ENCODE results near the gene HCLS1.
"Not testable (repeated sequence)": the region's sequence is repeated elsewhere in the genome, so short reads cannot be mapped to it uniquely, and the experiment has no call there.

HCLS1 gene, protein sequence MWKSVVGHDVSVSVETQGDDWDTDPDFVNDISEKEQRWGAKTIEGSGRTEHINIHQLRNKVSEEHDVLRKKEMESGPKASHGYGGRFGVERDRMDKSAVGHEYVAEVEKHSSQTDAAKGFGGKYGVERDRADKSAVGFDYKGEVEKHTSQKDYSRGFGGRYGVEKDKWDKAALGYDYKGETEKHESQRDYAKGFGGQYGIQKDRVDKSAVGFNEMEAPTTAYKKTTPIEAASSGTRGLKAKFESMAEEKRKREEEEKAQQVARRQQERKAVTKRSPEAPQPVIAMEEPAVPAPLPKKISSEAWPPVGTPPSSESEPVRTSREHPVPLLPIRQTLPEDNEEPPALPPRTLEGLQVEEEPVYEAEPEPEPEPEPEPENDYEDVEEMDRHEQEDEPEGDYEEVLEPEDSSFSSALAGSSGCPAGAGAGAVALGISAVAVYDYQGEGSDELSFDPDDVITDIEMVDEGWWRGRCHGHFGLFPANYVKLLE

DNA sequence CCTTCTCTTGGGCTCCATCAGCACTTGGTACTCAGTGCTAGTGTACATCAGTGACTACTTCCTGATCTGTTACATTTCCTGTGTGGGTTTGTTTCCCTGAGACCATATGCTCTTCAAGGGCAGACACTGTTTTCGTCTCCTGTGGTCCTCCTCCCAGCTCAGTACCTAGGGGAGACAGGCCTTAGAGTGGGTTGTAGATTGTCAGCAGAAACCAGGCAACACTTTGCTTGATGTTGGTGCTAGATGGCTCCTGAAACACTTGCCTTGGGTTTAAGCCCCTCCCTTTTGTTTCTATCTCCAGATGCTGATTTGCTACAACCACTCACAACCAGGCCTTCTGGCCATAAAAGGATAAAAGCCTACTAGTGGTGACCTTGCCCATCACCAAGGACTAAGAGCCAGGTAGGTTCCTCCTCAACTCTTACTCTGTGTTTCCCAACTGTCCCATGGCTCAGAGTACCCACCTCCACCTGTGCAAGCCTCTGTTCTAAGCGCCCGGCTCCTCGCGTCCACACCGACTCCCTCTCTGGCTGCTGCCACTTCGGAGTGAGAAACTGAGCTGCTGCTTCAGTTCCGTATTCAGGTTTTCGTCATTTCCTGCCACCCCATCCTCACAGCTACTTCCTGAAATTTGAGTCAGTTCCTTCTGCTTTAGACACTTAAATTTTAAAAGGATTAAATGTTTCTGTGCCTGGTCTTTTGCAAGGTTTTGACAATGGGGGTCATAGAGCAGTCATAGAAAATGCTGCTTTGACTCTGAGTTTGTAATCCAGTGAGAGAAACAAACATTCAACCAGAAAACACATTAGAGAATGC is at the start of gene HCLS1:
Gene HCLS1, minus strand, starts transcription at position 548 of the 816 bp plus-strand sequence. CDS start 2,556 bp downstream, outside the sequence.
- DNase-seq, result no peak

DNA sequence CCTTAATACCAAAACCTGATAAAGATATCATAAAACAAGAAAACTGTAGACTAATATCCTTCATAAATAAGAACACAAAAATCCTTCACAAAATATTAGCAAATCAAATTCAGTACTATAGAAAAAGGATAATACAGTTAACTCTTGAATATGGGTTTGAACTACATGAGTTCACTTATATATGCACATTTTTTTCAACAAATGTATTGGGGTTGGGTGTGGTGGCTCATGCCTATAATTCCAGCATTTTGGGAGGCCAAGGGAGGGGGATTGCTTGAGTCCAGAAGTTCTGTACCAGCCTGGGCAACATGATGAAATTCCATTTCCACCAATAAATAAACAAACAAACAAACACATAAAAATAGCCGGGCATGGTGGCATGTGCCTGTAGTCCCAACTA is 49.6 kb upstream of the HCLS1 start:
- DNase-seq, result no peak

DNA sequence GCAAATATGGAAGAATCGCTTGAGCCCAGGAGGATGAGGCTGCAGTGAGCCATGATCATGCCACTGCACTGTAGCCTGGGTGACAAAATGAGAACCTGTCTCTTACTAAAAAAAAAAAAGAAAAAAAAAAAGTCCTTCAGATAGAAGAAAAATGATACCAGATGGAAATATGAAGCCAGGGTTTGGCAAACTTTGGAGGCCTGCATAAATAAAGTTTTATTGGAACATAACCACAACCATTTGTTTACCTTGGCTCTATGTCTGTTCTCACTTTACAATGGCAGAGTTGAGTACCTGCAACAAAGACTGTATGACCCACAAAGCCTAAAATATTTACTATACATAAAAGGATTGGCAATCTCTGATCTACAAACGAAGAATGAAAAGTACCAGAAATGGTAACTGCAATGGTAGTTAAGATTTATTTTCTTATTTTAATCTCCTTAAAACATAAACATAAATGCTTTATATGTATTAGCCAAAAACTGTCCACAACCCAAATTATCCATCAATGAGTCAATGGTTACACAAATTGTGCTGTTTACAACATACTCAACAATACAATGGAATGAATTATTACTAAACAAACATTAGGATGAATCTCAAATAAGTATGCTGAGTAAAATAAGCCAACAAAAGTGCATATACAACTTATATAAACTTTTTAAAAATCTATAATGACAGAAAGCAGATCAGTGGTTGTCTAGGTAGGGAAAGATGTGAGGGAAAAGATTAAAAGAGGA is 47.0 kb upstream of the HCLS1 start:
- no peak for DNase-seq

DNA sequence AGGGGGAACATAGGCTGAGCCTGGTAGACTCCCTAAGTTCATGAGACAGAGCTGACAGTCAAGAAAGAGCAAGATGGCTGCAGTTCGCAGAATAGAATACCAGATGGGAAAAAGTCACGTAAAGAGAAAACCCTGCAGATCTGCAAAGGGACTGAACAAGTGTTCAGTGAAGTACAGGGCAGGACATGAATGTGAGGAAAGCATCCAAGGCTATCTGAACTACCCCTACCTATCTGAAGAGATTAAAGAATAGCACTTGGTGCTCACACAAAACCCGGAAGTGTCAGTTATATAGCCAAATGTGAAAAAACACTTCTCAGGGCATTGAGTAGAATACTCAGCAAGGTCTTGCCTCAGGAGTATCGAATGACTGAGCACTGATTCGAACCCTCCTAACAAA is 44.8 kb upstream of the HCLS1 start:
- DNase-seq, result no peak

DNA sequence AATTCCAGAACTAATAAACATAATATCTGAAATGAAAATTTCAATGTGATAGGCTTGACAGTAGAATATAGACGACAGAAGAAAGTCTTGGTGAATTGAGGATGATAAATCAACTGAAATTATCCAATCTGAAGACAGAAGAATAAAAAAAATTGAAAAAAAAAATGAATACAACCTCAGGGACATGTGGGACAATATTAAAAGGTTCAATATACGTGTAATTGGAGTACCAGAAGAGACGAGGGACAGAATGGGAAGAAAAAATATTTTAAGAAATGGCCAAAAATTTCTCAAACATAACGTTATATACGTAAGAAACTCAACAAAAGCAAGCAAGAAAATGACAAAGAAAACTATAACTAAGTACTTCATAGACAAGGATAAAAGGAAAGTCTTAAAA is 43.3 kb upstream of the HCLS1 start:
- no peak for DNase-seq

DNA sequence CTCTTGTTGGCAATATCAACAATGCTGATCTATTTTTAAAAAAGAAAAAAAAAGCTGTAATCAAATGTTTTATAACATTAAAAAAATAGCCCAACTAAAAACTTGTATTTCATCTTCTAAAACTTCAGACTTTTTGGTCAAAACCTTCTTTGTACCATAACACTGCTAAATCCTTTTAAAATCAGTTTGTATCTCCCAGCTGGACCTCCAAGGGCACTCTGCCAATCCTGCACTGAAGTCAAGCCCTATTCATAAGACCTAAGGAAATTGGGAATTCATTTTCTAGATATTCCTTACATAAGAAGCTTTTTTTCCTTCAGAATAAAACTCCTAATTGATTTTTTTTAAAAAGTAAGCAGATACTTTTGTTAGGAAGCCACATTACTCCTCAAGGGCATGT is 38.2 kb upstream of the HCLS1 start:
- no peak for DNase-seq

DNA sequence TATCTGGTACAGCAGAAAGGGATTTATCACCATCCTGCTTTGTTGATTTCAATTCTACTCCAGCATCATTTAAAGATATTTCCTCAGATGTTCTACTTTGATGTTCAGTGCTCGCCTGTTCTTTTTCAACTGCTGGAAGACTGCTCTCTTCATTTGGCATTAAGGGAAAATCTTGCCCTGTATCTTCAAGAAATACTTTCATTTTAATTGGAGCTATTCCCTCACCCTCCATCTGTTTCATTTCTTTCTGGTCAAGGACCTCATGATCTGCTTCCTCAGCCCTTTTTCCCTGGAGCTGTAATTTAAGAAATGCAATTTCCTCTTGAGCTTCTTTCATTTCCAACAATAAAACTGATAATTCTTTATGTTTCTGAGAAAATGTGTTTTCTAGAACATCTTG is 37.8 kb upstream of the HCLS1 start:
- DNase-seq, result no peak

DNA sequence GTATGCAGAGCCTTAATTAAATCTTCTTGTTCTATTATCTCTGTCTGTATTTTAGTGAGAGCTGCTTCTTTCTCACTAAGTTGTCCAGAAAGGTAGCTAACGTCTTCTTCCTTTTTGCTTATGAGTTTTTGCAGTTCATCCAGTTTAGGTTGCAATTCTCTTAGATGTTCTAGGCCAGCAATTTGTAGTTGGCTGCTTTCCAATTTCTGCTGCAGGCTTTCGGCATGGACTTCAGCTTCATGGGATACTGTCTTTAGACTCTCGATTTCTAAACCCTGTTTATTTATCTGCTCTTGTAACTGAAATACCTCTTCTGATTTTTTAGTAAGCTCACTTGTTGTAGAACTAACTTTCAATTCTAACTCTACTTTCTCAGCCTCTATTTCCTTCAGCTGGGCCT is 35.5 kb upstream of the HCLS1 start:
- no peak for DNase-seq

DNA sequence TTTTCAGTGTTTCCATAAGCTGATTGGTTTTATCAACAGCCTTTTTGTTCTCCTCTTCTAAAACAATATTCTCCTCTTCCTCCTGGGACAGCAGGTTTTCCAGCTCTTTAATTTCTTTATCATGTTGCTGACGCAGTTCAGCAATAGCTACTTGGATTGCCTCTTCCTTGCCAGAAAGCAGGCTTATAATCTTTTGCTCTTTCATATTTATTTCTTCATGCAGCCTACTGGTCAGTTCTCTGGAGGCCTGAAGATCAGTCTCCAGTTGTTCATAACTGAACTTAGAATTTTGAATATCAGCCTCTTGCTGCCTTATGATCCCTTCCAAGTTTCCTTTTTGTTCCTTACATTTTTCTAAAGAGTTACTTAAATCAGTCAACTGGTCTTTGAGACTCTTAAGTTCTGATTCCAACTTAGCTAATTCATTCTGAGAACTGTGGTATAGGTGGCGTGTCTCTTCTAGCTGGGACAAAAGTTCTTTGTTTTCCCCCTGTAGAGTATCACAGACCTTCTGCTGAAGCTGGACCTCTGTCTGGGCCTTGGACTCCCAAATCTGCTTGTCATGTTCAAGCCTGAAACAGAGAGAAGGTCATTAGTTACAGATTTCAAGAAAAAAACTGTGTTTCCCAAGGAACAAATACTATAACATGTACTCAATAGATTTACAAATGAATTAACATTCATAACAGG is 31.5 kb upstream of the HCLS1 start:
- no peak for DNase-seq

DNA sequence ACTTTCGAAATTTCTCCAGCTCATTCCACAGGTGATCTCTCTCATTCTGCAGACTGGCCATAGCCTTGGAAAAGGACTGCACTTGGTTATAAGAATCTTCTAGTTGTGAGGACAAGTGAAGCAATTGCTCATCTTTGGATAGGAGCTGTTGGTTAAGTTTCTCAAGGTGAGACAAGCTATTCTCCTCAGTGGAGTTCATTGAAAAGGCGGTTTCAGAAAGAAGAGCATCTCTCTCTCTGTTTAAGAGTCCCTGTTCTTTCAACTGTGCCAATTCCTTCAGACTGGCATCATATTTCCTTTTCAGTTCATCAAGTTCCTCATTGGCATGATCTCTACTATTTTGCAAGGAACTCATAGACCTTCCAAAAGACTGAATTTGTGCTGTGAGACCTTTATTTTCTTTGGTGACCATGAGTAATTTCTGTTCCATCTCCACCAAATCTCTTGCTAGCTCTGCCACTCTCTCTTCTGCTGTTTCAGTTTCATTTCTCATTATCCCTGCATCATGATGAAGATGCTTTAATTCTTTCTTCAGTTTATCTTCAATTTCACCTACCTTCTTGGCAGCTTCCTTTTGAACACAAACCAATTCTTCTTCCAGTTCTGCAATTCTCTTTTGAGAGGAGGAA is 30.2 kb upstream of the HCLS1 start:
- no peak for DNase-seq

DNA sequence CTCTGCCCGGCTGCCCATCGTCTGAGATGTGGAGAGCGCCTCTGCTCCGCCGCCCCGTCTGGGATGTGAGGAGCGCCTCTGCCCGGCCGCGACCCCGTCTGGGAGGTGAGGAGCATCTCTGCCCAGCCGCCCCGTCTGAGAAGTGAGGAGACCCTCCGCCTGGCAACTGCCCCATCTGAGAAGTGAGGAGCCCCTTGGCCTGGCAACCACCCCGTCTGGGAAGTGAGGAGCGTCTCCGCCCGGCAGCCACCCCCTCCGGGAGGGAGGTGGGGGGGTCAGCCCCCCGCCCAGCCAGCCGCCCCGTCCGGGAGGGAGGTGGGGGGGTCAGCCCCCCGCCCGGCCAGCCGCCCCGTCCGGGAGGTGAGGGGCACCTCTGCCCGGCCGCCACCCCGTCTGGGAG is 28.0 kb upstream of the HCLS1 start:
- not testable (repeated sequence) for DNase-seq

DNA sequence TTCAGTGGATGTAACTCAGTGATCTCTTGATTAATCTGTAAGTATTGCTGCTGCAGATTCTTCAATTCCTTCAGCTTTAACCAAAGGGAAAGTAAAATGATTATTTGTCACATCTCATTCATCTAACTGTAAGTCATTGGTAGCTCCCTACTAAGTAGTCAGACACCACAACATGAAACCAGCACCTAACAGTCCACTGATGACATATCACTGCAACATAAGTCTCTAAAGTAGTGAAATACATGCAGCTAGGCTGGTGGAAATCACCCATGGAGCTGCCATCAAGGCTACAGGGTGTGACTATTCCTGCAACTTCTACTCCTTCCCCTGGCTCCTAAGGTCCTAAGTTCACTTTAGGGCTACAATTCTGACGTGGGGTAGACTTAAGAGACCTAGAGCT is 21.1 kb upstream of the HCLS1 start:
- no peak for DNase-seq

DNA sequence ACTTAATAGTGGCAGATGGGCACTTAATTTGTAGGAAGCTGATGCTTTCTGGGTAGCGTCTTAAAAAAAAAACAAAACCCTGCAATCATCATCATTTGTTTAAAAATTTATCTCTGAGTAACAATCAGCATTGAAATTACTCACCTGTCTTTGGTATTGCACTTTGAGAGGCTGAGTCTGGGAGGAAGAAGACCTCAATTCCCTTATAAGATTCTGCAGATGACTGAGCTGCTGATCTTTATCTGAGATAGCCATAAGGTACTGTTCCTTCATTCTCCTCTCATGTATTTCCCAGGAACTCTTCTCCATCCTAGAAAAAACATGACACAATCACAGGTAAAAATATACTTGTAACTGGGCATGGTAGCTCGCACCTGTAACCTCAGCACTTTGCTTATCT is 16.4 kb upstream of the HCLS1 start:
- DNase-seq, result no peak

DNA sequence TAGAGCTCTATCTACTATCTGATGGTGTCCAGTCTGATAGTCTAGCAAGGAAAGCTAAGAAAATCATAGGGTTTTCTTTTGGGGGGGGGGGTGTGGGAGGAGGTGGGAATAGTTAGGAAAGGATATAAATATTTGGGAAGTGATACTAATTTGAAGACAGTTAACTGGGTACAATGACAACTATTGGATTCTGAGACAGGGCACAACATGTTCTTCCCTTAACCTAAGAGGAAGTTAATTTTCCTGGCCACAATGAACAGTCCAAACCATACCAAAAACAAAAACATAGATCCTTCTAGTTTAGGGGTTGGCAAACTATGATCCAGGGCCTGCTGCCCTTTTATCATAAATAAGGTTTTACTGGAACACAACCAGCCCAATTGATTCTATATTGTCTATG is 10.0 kb upstream of the HCLS1 start:
- DNase-seq, result no peak

DNA sequence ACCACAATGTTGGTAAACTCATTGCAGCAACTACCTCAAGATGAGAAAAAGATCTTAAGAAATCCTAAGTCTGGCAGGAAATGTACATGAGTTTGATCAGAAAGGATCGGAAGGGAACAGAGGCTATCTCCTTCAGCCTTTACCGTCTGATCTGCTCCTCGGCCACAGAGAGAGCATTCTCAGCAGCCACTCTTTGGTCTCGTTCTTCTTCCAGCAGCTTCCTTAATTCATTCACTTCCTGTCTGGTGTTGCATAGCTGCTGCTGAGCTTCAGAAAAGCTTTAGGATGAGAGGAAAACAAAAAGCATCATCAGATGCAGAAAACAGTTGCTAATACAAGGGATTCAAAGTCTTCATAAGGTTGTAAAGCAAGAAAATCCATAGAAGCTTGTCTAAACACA is 6.6 kb upstream of the HCLS1 start:
- DNase-seq, result no peak

DNA sequence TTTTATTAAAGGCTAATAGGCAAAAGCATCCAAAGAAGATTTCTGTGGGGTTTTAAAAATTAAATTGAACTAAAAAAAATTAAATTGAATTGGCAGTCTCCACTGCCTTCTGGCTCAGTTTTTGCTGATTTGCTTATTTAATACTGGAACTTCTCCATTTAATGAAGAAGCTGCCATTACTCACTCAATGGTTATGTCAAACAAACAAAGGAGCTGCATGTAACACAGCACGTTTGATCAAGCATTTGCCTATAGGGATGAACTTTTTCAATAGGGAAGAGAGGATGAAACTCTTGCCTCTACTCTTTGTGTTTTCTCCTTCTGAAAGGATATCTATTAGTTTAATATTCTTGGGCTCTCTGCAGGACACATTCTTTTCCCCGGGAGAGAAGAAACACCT is 4.8 kb upstream of the HCLS1 start:
- no peak for DNase-seq

DNA sequence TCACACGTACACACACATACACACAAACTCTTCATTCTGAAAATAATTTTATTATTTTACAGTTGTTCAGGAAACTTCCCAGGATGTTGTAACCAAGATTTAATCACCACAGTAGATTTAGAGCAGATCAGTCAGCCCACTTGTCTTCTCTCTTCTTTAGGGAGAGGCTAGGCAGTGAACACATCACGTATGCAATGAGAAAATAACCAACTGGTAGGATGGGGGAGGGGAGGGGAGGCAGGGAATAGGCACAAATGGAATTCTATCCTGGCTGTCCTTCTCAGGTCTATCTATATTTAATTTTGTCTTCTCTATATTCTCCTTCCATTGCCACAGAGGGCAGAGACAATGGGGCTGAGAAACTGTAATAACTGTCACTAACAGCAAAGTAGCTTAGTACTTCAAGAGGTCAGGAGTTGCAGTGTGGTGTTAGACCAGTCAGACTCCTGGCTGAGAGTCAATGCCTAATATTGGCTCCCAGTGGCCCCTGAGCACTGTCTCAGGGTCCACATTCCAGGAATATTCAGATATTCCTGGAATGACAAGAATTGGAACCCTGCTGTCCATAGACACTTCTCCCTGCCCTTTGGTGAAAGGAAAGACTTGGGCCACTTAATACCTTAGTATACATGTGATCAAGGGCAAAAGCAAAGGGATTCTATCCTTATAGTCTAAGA is 2.6 kb upstream of the HCLS1 start:
- DNase-seq, result no peak

DNA sequence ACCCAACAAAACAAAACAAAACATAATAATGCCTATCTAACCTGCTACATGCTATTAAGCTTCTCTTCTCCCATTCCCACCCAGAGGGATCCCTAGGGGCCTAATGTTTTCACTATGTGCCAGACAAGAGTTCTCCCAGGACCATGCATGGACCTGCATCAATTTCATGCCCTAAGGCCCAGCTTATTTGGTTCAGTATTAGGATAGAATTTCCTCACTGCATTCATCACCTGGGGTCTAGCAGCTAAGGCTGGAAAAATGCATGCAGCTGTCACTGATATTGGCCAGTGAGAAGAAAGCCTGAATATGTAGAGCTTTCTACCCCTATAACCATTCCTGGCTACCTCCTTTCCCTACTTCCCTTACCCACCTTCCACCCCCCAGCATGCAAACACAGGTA is 2.0 kb upstream of the HCLS1 start:
- DNase-seq, result no peak

DNA sequence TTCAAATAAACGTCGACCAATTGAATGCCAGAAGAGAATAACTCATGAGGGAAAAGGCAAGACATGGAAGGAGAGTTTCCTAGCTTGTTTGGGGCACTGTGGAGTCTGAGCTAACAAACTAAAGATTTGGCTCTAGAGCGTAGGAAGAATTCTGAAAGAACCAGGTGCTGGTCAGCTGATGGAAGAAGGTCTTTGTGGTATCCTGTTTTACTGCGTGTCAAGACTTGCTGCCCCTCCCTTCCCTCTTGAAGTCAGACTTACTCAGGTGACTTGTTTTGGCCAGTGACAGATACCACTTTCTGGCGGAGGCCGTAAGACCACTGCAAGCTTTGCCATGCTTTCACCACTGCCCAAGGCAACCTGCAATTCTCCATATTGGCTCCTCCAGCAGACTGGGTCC is 673 bp upstream of the HCLS1 start:
- DNase-seq, result no peak

DNA sequence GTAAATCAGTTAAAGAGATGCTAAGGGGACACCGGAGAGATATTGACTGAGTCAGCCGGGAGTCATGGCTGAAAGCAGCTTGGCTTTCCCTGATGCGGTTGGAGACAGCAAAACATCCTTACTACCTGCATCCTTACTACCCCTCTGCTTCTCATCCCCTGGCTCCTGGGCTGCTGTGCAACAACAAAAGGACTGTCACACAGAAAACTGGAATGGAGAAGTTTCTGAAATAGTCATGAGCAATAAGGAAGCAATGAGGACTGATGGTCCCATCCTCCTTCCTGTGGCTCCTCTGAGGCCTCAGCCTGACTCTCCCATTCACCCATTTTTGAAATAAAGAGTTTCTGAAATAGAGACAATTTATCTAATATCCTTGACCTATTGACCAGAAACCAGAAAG is 1.1 kb downstream of the HCLS1 start:
- DNase-seq, result no peak

DNA sequence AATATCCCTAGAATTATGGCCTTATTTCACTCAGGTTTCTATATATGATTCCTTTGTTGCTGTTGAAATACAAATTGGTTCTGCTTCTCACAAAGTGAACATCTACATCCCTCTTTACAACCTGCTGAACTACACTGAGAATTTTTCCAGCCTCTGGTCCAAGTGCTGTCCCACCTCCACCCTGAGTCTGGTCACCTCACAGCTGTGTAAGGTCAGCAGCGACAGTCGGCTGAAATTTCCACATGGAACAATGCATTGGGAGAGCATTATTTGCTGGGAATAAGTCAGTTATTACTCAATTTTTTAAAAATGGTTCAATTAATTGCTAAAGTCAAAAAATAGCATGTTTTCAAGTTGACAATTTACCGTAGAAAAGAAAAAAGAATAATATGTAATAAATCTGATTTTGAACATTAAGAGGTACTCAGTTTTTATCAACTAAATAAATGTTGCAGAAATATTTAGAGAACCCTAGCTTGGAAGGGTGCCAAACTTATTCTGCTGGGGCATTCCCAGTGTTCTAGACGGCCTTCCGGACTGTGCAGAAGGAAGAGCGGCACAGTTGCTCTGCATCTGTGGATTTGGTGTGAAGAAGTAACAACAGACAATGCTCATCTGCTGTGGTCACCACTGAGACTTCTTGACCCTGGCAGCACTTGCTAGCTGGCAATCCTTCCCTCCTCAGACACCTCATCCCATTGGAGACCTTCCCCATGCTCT is 1.8 kb downstream of the HCLS1 start:
- DNase-seq, result no peak
